OCI-LY3 (cell line): ENCODE data around the gene TSGA10IP.
"Not testable (repeated sequence)": the region's sequence is repeated elsewhere in the genome, so short reads cannot be mapped to it uniquely, and the experiment has no call there.

Source experiments
- H2AFZ ChIP-seq: fragments of 200-600, 300-600 bp; shearing (Covaris generic); 2 replicates; pipeline ENCODE4 v1.6.0; 2014; ENCODE audit warnings: antibody characterized with exemption, low read depth, low read length
- H3K27ac ChIP-seq: fragments of 200-600, 300-600 bp; sonication (generic); 2 replicates; pipeline ENCODE4 v1.5.1; 2014; ENCODE audit warnings: mild to moderate bottlenecking, low read length, moderate library complexity, mixed read lengths
- H3K27me3 ChIP-seq: fragments of 200-600, 300-600 bp; sonication (generic); 2 replicates; pipeline ENCODE4 v1.6.1; 2014; ENCODE audit warnings: low read depth, low read length, mixed read lengths
- H3K36me3 ChIP-seq: fragments of 200-600, 300-600 bp; sonication (generic); replicated peaks from 2 replicates; pipeline ENCODE3; 2014; ENCODE audit warnings: low read depth, low read length, mixed read lengths
- H3K4me1 ChIP-seq: fragments of 300-600, 200-600 bp; sonication (generic); 2 replicates; pipeline ENCODE4 v1.6.1; 2014; ENCODE audit warnings: low read length, mixed read lengths
- H3K4me2 ChIP-seq: fragments of 200-600, 300-600 bp; sonication (generic); 2 replicates; pipeline ENCODE4 v1.6.1; 2014; ENCODE audit warnings: low read length, mixed read lengths
- H3K4me3 ChIP-seq: fragments of 300-600, 200-600 bp; sonication (generic); 2 replicates; pipeline ENCODE4 v1.5.1; 2014; ENCODE audit warnings: antibody characterized with exemption, mild to moderate bottlenecking, low read length, moderate library complexity
- H3K79me2 ChIP-seq: fragments of 300-600, 200-600 bp; shearing (Covaris generic); 2 replicates; pipeline ENCODE4 v1.6.1; 2014; ENCODE audit warnings: mild to moderate bottlenecking, low read length, mixed read lengths
- H3K9ac ChIP-seq: fragments of 300-600, 200-600 bp; shearing (Covaris generic); 2 replicates; pipeline ENCODE4 v1.6.0; 2014; ENCODE audit warnings: mild to moderate bottlenecking, low read length, moderate library complexity
- H3K9me3 ChIP-seq: fragments of 200-600, 300-600 bp; shearing (Covaris generic); 2 replicates; pipeline ENCODE4 v1.6.1; 2014; ENCODE audit warnings: low read length, mixed read lengths; ENCODE audit not compliant: insufficient read depth
- H4K20me1 ChIP-seq: fragments of 200-600, 300-600 bp; sonication (generic); 2 replicates; pipeline ENCODE4 v1.6.1; 2016; ENCODE audit warnings: low read length, mixed read lengths; ENCODE audit not compliant: insufficient read depth
- CTCF ChIP-seq: fragments of 200-600, 300-600 bp; sonication (generic); IDR thresholded peaks from 2 replicates; pipeline ENCODE4 v1.5.1; 2014; ENCODE audit warnings: antibody characterized with exemption, low read length, low read depth
- EZH2phosphoT487 ChIP-seq: fragments of 200-600 bp; shearing (Covaris generic); IDR thresholded peaks from 2 replicates; pipeline ENCODE4 v1.6.1; 2018; ENCODE audit warnings: antibody characterized with exemption, mixed run types, low read depth

Gene TSGA10IP

DNA sequence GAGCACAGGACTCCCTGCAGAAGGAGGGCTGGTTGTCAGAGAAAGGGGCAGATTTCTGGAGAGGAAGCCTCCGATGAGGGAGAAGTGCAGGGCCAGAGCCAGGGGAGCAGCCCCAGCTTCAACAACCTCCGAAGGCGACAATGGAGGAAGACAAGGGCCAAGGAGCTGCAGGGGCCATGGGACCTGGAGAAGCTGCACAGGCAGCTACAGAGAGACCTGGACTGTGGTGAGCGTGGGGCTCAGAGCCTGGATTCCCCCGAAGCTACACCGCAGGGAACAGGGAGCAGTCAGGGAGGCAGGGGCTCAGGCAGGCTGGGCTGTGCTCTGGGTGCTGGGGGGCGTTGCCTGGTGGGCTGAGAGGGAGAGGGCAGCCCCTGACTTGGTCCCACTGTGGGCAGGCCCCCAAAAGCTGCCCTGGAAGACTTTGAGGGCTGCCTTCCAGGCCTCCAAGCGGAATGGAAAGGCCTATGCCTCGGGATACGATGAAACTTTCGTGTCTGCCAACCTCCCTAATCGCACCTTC lies 2.4 kb downstream of the TSGA10IP start:
- H3K27ac ChIP-seq, result no peak overlapping the region
- no peaks in the 10 kb centered on the region for H3K36me3 ChIP-seq
- no peak for TF ChIP-seq EZH2phosphoT487
- no peak for TF ChIP-seq CTCF
- no peaks in the 10 kb centered on the region for H4K20me1 ChIP-seq
- H2AFZ ChIP-seq, result no peak overlapping the region
- H3K4me3 ChIP-seq, result no peak overlapping the region
- no peaks in the 10 kb centered on the region for H3K9me3 ChIP-seq
- no peaks in the 10 kb centered on the region for H3K27me3 ChIP-seq
- no peaks in the 10 kb centered on the region for H3K79me2 ChIP-seq
- H3K9ac ChIP-seq, result no peak overlapping the region
- H3K4me1 ChIP-seq, result no peaks in the 10 kb centered on the region
- H3K4me2 ChIP-seq, result no peak overlapping the region

DNA sequence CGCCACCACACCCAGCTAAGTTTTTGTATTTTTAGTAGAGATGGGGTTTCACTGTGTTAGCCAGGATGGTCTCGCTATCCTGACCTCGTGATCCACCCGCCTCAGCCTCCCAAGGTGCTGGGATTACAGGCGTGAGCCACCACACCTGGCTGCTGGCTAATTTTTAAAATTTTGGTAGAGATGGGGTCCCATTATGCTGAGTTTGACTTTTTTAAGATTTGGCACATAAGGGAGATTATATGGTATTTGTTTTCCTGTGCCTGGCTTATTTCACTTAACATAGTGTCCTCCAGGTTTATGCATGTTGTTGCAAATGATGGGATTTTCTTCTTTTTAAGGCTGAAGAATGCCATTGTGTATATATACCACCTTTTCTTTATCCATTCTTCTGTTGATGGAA lies 5.4 kb downstream of the TSGA10IP start:
- not testable (repeated sequence) for H3K9ac ChIP-seq, H3K4me2 ChIP-seq, H3K27me3 ChIP-seq, H3K4me1 ChIP-seq, H3K4me3 ChIP-seq, H3K36me3 ChIP-seq, H3K79me2 ChIP-seq, H3K9me3 ChIP-seq, H3K27ac ChIP-seq, H4K20me1 ChIP-seq, H2AFZ ChIP-seq

GRCh38 chr11:65951641-65952040 lies 6.4 kb downstream of the TSGA10IP start:
- not testable (repeated sequence) for H3K36me3 ChIP-seq, H3K79me2 ChIP-seq, H2AFZ ChIP-seq, H3K4me1 ChIP-seq, H3K9me3 ChIP-seq, H3K9ac ChIP-seq, H3K27ac ChIP-seq, H4K20me1 ChIP-seq, H3K27me3 ChIP-seq, H3K4me3 ChIP-seq, H3K4me2 ChIP-seq

DNA sequence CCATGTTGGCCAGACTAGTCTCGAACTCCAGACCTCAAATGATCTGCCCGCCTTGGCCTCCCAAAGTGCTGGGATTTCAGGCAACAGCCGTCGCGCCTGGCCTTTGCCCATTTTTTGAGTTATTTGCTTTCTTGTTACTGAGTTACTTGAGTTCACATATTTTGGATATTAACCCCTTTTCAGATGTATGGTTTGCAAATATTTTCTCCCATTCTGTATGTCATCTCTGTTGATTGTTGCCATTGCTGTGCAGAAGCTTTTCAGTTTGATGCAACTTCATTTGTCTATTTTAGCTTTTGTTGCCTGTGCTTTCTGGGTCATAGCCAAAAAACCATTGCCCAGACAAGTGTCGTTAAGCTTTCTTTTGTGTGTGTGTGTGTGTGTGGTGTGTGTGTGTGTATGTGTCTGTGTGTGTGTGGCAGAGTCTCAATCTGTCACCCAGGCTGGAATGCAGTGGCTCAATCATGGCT lies 6.8 kb downstream of the TSGA10IP start:
- no peaks in the 10 kb centered on the region for H3K9me3 ChIP-seq
- H3K9ac ChIP-seq, result no peak overlapping the region
- no peaks in the 10 kb centered on the region for H3K79me2 ChIP-seq
- H3K27ac ChIP-seq, result no peak overlapping the region
- no peaks in the 10 kb centered on the region for H3K36me3 ChIP-seq
- no peaks in the 10 kb centered on the region for H3K27me3 ChIP-seq
- no peaks in the 10 kb centered on the region for H4K20me1 ChIP-seq
- no peak overlapping the region for H2AFZ ChIP-seq
- TF ChIP-seq EZH2phosphoT487 (no peak), CTCF (no peak)
- no peak overlapping the region for H3K4me2 ChIP-seq
- no peak overlapping the region for H3K4me3 ChIP-seq
- peaks cover 9% of the 10 kb centered on the region for H3K4me1 ChIP-seq

GRCh38 chr11:65953471-65953870 lies 8.2 kb downstream of the TSGA10IP start:
- Histone ChIP-seq H3K36me3 (no peaks in the 10 kb centered on the region), H3K27me3 (no peaks in the 10 kb centered on the region), H3K9me3 (no peaks in the 10 kb centered on the region), H3K27ac (no peak overlapping the region), H2AFZ (no peak overlapping the region), H4K20me1 (no peaks in the 10 kb centered on the region), H3K9ac (no peak overlapping the region), H3K79me2 (no peaks in the 10 kb centered on the region), H3K4me1 (peaks cover 11% of the 10 kb centered on the region), H3K4me3 (no peak overlapping the region), H3K4me2 (no peak overlapping the region)
- TF ChIP-seq EZH2phosphoT487 (no peak), CTCF (no peak)
